GM19468 (cell line): Measurements from ENCODE around the gene JPH3.
"Not testable (repeated sequence)": the region's sequence is repeated elsewhere in the genome, so short reads cannot be mapped to it uniquely, and the experiment has no call there.

Source experiments
- ATAC-seq: cut with Tn5 transposase; IDR thresholded peaks from one replicate; pipeline ENCODE4 v1.9.1; 2021; ENCODE audit warnings: mild to moderate bottlenecking, moderate library complexity, moderate number of reproducible peaks; ENCODE audit not compliant: unreplicated experiment; ENCODE audit errors: extremely low read depth

JPH3 gene

DNA sequence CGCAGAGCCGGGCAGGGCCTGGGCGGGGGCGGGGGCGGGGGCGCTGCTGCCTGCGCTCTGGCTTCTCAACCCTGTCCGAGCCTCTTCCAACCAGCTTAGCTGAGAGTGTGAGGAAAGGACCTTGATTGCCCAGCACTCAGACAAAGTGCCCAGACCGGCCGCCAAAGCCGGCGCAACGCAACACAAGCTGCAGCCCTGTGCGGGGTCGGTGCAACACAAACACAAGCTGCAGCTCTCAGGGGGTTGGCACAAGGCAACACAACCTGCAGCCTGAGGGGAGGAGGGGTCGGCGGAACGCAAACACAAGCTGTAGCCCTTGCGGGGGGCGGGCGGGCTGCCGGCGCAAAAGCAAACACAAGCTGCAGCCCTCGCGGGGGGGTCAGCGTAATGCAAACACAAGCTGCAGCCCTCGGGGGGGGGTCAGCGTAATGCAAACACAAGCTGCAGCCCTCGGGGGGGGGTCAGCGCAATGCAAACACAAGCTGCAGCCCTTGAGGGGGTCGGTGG, 103.5 kb downstream of the JPH3 start:
- no peak for ATAC-seq

DNA sequence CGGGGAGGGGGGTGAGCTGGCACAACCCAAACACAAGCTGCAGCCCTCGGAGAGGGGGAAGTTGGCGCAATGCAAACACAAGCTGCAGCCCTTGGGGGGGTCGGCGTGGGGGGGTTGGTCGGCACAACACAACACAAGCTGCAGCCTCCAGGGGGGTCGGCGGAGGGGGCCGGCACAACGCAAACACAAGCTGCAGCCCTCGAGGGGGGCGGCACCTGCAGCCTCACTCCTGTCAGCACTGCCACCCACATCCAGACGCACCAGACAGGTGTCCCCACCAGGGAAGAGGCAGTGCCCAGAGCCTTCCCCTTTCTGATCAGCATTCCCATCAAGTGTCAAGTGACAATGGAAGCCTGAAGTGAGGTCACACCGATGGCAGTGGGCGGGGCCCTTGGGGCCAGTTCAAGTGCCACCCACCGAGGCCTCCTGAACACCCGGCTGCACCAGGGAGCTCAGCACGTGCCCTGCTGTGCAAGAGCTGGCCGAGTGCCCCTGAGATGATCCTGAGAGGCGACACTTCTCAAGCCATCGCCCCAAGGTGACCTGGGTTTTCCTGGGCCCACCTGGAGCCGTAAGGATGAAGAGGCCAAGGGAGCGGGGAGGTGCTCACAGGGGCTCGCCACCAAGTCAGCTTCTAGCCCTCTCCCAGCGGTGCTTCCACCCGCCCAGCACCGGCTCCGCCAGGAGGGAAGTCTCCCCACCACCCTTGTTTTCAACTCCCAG, 104.1 kb downstream of the JPH3 start:
- no peak for ATAC-seq

DNA sequence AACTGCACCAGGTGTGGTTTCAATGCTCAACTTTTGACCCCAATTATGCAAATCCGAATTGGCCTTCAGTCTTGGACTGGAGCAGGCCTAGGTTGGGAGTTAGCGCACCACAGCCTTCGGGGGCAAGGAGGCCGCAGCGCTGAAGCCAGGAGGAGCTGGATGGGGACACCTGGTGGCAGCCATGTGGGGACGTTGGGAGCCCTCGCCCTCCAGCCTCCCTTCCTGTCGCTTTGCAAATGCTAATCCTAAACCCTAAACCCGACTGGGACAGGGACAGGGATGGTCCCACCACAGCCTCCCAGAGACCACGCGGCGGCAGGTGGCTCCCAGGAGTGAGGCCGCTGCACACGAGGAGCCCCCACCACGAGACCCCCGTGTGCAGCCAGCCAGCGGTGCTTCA, 104.8 kb downstream of the JPH3 start:
- no peak for ATAC-seq

DNA sequence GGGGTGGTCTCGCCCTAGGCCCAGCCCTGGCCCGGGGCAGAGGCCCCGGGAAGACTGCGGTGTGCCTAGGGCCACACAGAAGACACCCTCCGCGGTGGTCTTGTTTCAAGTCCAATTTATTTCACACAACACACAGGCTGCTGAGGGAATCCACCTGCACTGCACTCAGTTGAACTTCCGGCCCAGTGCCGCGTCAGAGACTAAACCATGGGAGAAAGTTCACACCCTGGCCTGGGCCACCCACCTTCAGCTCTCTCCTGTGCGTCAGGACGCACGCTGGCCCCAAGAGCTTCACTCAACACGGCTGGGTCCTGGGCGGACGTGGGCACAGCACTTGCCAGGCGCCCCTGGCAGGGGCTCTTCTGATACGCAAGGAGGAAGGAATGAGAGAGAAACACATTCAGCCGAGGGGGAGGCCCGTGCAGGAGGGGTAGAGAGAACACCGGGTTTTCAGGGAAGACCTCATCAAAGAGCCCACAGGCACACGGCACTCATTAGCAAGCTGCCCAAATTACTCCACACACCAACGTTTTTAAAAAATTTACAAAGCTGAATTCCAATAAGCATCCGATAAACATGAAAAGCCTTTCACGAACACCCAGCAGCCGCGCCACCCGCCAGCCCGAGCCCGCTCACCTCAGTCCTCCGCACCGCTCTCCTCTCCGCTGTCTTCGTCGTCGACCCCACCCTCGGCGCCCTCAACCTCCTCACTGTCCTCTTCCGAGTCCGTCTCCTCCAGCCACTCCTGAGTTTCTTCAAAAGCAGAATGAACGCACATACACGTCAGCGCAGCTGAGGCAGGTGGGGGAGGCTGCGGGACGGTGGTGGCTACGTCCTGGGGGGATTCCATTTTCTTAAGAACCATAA, 105.6 kb downstream of the JPH3 start:
- ATAC-seq, result no peak

DNA sequence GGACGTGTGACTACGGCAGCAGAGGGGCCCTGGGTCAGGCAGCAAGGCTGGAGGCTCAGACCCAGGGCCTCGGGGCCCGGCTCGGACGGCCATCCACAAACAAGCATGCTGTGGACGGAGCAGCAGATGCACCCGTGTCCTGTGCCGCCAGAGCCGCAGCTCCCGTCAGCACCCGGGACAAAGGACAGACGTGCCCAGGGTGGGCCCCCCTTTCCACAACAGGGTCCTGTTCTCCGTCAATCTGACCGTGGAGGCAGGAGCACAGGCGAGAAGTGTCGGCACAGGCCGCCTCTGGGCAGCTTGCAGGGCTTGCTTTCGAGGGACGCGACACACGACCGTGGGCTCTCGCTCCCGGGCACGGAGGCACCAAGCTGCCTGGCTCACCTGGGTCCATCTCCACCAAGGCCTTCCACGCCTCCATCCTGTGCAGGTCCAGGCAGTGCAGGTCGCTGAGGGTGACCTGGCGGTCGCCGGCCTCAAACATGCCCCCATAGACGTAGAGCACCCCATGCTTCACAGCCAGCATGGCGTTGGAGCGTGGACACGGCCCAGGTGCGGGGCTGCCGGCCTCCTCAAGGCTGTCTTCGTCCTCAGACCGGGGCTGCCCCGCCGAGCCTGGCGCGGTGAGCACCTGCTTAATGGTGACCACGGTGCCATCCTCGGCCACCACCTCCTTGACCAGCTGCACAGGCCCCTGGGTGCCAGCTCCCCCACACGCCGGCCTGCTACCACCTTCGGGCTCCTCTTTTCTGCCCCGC, 106.8 kb downstream of the JPH3 start:
- no peak for ATAC-seq

DNA sequence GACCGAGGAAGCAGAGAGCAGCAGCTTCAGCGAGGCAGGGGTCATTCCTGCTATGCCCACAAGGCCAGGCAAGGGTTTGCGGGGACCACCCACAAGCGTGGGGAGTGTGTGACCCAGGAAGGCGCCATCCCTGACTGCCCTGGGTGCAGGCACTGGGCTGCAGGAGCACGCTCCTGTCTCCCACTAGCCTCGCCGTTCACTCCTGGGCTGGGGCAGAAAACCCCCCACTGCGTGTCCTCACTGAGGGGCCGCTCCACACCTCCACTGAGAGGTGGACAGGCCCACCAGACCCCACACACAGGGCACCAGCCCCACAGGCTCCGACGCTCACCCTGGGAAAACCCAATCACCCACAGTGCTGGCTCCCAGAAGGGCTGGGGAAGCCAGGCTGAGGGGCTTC, 107.4 kb downstream of the JPH3 start:
- no peak for ATAC-seq

GRCh38 chr16:87710887-87711286, 108.6 kb downstream of the JPH3 start:
- ATAC-seq, result no peak

GRCh38 chr16:87712184-87712762, 110.0 kb downstream of the JPH3 start:
- ATAC-seq, result no peak

DNA sequence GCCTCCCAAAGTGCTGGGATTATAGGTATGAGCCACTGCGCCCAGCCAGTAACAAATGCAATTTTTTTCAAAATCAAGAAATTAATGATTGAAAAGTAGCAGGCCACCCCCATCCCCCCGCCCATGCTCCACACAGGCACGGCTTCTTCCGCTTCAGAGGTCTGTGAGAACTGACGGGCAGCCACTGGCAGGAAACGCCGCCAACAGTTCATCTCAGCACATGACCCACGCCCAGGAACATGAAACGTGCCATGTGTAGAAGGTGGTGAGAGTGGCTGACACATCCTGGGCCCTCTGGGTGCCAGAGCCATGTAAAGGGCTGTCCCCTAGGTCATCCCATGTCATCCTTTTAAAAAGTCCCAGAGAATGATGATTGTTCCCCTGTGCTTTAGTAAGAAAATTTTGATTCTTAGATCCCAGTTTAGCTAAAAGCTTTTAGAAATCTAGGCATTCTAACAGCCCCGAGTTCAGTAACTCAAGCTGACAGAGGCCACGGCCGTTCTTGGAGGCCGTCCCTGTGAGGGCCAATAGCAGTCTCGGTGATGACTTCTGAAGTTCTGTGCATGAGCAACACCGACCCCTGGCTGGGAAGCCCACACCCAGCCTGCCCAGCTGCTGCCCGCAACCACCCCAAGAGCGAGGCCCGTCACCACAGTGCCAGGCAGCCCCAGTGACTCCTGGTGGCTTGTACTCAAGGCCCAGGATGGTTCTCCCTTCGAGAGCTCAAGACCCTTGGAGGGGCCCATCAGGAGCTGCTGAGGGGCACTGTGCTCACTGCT, 111.3 kb downstream of the JPH3 start:
- ATAC-seq, result no peak

DNA sequence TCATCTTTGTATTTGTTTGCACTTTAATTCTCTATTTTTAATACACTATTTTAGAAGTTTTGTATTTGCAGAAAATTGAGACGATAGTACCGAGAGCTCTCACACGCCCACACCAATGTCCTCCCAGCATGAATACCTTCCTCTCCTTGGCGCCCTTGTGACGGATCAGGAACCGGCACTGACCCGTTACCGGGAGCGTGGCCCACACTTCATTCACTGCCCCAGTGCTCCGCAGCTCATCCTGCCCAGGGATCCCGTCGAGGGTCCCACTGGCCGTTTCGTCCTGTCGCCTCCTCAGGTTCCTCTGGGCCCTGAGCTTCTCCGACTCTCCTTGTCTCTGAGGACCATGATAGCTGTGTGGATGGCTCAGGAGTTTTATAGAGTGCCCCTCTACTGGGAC, 112.9 kb downstream of the JPH3 start:
- no peak for ATAC-seq

- ATAC-seq, result no peak
Measured at GRCh38 chr16:87715658-87716057, 113.3 kb downstream of the JPH3 start.

DNA sequence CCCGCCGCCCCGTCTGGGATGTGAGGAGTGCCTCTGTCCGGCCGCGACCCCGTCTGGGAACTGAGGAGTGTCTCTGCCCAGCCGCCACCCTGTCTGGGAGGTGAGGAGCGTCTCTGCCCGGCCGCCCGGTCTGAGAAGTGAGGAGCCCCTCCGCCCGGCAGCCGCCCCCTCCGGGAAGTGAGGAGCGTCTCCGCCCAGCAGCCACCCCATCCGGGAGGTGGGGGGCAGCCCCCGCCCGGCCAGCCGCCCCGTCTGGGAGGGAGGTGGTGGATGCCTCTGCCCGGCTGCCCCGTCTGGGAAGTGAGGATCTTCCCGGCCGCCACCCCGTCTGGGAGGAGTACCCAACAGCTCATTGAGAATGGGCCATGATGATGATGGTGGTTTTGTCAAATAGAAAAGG, 116.5 kb downstream of the JPH3 start:
- not testable (repeated sequence) for ATAC-seq

DNA sequence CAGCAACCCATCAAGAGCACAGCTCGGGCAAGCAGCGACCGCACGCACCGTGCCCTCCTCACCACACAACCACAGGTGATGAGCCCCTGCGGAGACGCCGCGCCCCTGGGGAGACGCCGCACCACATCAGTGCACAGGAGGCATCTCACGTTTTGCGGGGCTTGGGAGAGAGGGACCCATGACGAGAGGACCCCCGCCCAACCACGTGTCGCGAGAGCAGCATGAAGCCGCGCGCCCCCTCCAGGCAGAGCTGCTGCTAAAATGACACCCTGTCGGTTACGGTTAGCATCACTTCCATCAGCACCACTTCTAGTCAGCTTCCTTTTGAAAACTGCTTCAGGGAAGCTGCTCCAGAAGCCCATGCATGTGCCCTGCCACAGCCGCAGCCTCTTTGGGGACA, 118.1 kb downstream of the JPH3 start:
- ATAC-seq, result no peak

- no peak for ATAC-seq
Measured at GRCh38 chr16:87721622-87722585, 119.6 kb downstream of the JPH3 start.

- no peak for ATAC-seq
Measured at GRCh38 chr16:87722590-87723225, 120.4 kb downstream of the JPH3 start.

- ATAC-seq, result peak; percentile 40
Measured at GRCh38 chr16:87723226-87723623, 120.9 kb downstream of the JPH3 start.

DNA sequence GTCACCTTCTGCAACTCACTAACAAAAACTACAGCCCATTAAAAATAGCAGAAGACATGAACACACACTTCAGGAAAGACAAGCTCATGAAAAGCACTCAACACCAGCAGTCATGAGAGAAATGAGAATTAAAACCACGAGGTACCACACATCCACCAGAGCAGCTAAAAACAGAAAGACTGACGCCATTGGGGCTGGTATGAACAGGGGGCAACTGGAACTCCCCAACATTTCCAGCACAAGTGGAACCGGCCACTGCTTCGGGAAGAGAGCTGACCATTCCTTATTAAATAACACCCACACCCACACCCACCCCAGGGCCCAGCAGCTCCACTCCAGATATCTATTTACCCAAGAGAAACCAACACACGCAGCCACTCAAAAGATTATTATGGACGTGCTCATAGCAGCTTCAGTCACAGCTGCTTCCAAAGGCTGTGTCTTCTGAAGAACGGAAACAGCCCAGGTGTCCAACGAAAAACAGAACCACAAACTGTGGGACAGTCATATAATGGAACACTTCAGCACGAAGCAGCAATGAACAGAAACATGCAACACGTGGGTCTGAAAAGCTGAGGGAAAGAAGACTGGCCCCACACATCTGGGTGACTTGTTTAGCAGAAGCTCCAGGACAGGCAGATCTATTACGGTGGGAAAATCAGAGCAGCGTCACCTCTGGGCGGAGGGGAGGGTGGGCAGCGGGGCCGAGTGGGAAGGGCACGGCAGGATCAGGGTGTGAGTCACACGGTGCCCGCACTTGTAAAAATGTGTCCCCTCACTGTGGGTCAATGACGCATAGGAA, 122.4 kb downstream of the JPH3 start:
- ATAC-seq, result no peak
